Brain microvascular endothelial cell (primary cell): ENCODE results near the gene IL3RA.
A peak's percentile ranks its signal among the peaks of the same experiment; 100 is the strongest.
"Not testable (repeated sequence)": the region's sequence is repeated elsewhere in the genome, so short reads cannot be mapped to it uniquely, and the experiment has no call there.

ENCODE experiments used
- DNase-seq: peaks from one replicate; pipeline ENCODE4 v3.0.0-alpha.2; 2020
- H3K27ac ChIP-seq: fragments of 250-450 bp; sonication (Bioruptor Pico); 2 replicates; pipeline ENCODE4 v1.5.1; 2020; ENCODE audit warnings: mild to moderate bottlenecking, moderate library complexity
- H3K27me3 ChIP-seq: fragments of 250-450 bp; sonication (Bioruptor Pico); replicated peaks from 2 replicates; pipeline ENCODE4 v1.5.1; 2020; ENCODE audit warnings: mild to moderate bottlenecking
- H3K36me3 ChIP-seq: fragments of 250-450 bp; sonication (Bioruptor Pico); replicated peaks from 2 replicates; pipeline ENCODE4 v1.5.1; 2020; ENCODE audit warnings: mild to moderate bottlenecking
- H3K4me3 ChIP-seq: 2 replicates; pipeline ENCODE4 v1.5.1; 2011; ENCODE audit warnings: low read depth, mild to moderate bottlenecking, control low read depth, low read length, moderate library complexity
- CTCF ChIP-seq: IDR thresholded peaks from 2 replicates; pipeline ENCODE4 v1.5.1; 2011; ENCODE audit warnings: low read depth, mild to moderate bottlenecking, moderate library complexity, low read length, control low read depth, inconsistent platforms; ENCODE audit errors: missing control alignments
- in situ Hi-C: cut with HindIII; loops from 2 replicates; pipeline ENCODE4 v1.10.0; 2017; ENCODE audit warnings: low sequenced_read_pairs, low pct_ligation_motif_present

Gene IL3RA

DNA sequence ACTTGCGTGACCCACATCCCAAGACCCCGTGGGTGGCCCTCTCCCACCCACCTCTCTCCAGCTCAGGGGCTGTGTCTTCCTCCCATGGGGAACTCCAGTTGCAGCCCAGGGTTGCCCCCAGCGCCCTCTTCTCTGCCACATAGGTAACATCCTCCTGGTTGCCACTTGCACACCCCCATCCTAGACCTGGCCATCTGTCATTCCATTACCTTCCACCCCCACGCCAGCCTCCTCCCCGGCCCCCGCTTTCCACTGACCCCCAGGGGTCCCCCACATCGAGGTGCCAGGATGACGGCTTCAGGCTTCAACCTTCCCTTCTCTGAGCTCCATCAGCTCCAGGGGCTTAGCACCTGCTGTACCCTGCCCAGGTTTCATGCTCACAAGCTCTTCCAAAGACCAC, 28.1 kb upstream of the IL3RA start:
- in situ Hi-C loops: no loop called here
- TF ChIP-seq CTCF: no peak
- no peak overlapping the region for H3K27ac ChIP-seq
- no peak overlapping the region for H3K4me3 ChIP-seq
- H3K36me3 ChIP-seq: no peaks in the 10 kb centered on the region
- no peak for DNase-seq
- no peaks in the 10 kb centered on the region for H3K27me3 ChIP-seq

GRCh38 chrX:1308917-1309316, 27.7 kb upstream of the IL3RA start:
- in situ Hi-C loops, H3K4me3 ChIP-seq, H3K27ac ChIP-seq, H3K36me3 ChIP-seq, DNase-seq, H3K27me3 ChIP-seq: not testable (repeated sequence)

GRCh38 chrX:1313788-1314187, 22.8 kb upstream of the IL3RA start:
- no peak for DNase-seq
- TF ChIP-seq CTCF: no peak
- Histone ChIP-seq H3K27ac (no peak overlapping the region), H3K36me3 (no peaks in the 10 kb centered on the region), H3K27me3 (no peaks in the 10 kb centered on the region), H3K4me3 (no peak overlapping the region)
- in situ Hi-C loops: no loop called here

GRCh38 chrX:1316527-1316926, 20.1 kb upstream of the IL3RA start:
- DNase-seq: no peak
- H3K36me3 ChIP-seq: no peaks in the 10 kb centered on the region
- H3K27ac ChIP-seq: no peak overlapping the region
- H3K27me3 ChIP-seq: no peaks in the 10 kb centered on the region
- in situ Hi-C loops: no loop called here
- H3K4me3 ChIP-seq: no peak overlapping the region
- TF ChIP-seq CTCF: no peak

DNA sequence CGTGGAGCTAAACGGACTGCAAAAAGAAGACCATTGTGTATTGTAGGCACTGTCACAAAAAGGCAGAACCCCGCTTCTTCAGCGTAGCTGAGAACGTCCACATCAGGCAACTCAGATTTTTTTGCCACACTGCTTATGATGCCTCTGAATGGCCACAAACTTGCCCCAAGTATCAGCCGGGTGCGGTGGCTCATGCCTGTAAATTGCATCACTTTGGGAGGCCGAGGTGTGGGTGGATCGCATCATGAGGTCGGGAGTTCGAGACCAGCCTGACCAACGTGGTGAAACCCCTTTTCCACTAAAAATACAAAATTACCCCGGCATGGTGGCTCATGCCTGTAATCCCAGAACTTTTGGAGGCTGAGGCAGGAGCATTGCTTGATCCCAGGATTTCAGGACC, 14.9 kb upstream of the IL3RA start:
- Histone ChIP-seq H3K4me3 (no peak overlapping the region), H3K27me3 (no peaks in the 10 kb centered on the region), H3K36me3 (no peaks in the 10 kb centered on the region), H3K27ac (no peak overlapping the region)
- TF ChIP-seq CTCF: no peak
- in situ Hi-C loops: no loop called here
- DNase-seq: no peak

DNA sequence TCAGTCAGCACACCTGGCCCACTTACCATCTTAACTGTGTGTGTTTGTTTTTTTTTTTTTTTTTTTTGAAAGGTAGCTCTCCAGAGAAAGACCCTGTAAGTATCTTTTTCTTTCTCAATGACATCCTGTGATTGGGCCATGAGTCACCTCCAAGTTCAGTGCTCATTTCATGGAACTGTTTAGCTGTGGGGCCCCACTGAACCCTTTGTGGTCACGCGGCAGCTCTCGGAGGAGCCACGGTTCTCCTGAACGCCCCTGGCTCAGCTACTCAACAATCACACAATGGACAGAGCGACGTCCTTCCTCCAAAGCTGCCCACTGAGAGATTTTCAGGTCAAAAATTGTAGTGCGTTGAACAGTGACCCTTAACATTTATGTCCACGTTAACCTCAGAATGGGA, 14.2 kb upstream of the IL3RA start:
- Histone ChIP-seq H3K27me3 (no peaks in the 10 kb centered on the region), H3K36me3 (no peaks in the 10 kb centered on the region), H3K4me3 (no peak overlapping the region), H3K27ac (no peak overlapping the region)
- in situ Hi-C loops: no loop called here
- TF ChIP-seq CTCF: no peak
- DNase-seq: no peak

GRCh38 chrX:1323315-1323714, 13.3 kb upstream of the IL3RA start:
- peak; percentile 34 for TF ChIP-seq CTCF
- no peaks in the 10 kb centered on the region for H3K27me3 ChIP-seq
- no peak overlapping the region for H3K27ac ChIP-seq
- H3K36me3 ChIP-seq: no peaks in the 10 kb centered on the region
- no peak overlapping the region for H3K4me3 ChIP-seq
- DNase-seq: peak; percentile 17
- in situ Hi-C loops: no loop called here
